SK-N-SH treated with all-trans-retinoic acid at 6 μM for 48 hours (cell line): Measurements from ENCODE around the gene CHRNA3.

Source experiments
- ATAC-seq: fragments of 200-7000 bp; cut with Tn5 transposase; 3 replicates; pipeline ENCODE4 v1.9.1; 2020; ENCODE audit warnings: mild to moderate bottlenecking, moderate library complexity
- ARNTL ChIP-seq: fragments of 450-650 bp; formaldehyde crosslinking; IDR thresholded peaks from 2 replicates; pipeline ENCODE4 v1.5.0; 2020; ENCODE audit warnings: low read depth, mild to moderate bottlenecking, moderate library complexity, borderline replicate concordance
- BACH2 ChIP-seq: fragments of 250-450 bp; sonication (Bioruptor Pico); IDR thresholded peaks from 2 replicates; pipeline ENCODE4 v1.9.0; 2021; ENCODE audit warnings: mild to moderate bottlenecking, borderline replicate concordance
- CREB5 ChIP-seq: fragments of 250-450 bp; sonication (Bioruptor Pico); IDR thresholded peaks from 2 replicates; pipeline ENCODE4 v1.5.1; 2020; ENCODE audit warnings: low read depth, mild to moderate bottlenecking, moderate library complexity
- CSDC2 ChIP-seq: fragments of 250-450 bp; sonication (Bioruptor Pico); IDR thresholded peaks from 2 replicates; pipeline ENCODE4 v1.5.0; 2020; ENCODE audit warnings: mild to moderate bottlenecking, moderate library complexity
- CSRNP3 ChIP-seq: fragments of 250-450 bp; sonication (Bioruptor Pico); IDR thresholded peaks from 2 replicates; pipeline ENCODE4 v1.5.1; 2021; ENCODE audit warnings: mild to moderate bottlenecking, moderate library complexity
- ESRRG ChIP-seq: fragments of 250-450 bp; sonication (Bioruptor Pico); IDR thresholded peaks from 2 replicates; pipeline ENCODE4 v1.6.1; 2021; ENCODE audit warnings: mild to moderate bottlenecking
- GLIS3 ChIP-seq: fragments of 250-450 bp; sonication (Bioruptor Pico); IDR thresholded peaks from 2 replicates; pipeline ENCODE4 v1.5.0; 2020; ENCODE audit warnings: mild to moderate bottlenecking, moderate library complexity
- ISL1 ChIP-seq: fragments of 250-450 bp; sonication (Bioruptor Pico); IDR thresholded peaks from 2 replicates; pipeline ENCODE4 v2.1.2; 2022; ENCODE audit warnings: mild to moderate bottlenecking, moderate library complexity
- OSR1 ChIP-seq: fragments of 250-450 bp; sonication (Bioruptor Pico); IDR thresholded peaks from 2 replicates; pipeline ENCODE4 v1.8.0; 2022; ENCODE audit warnings: moderate library complexity, mild to moderate bottlenecking, inconsistent platforms
- POU6F1 ChIP-seq: fragments of 250-450 bp; sonication (Bioruptor Pico); IDR thresholded peaks from 2 replicates; pipeline ENCODE4 v1.8.0; 2021; ENCODE audit warnings: low read depth, mild to moderate bottlenecking, moderate library complexity, borderline replicate concordance
- PPARA ChIP-seq: fragments of 250-450 bp; sonication (Bioruptor Pico); IDR thresholded peaks from 2 replicates; pipeline ENCODE4 v1.5.0; 2020; ENCODE audit warnings: mild to moderate bottlenecking, borderline replicate concordance
- RARB ChIP-seq: fragments of 250-450 bp; sonication (Bioruptor Pico); IDR thresholded peaks from 2 replicates; pipeline ENCODE4 v1.8.0; 2021; ENCODE audit warnings: mild to moderate bottlenecking, moderate library complexity
- SNAI2 ChIP-seq: fragments of 250-450 bp; sonication (Bioruptor Pico); IDR thresholded peaks from 2 replicates; pipeline ENCODE4 v1.5.0; 2020; ENCODE audit warnings: mild to moderate bottlenecking, moderate library complexity
- TCF4 ChIP-seq: fragments of 250-450 bp; sonication (Bioruptor Pico); IDR thresholded peaks from 2 replicates; pipeline ENCODE4 v1.8.0; 2021; ENCODE audit warnings: mild to moderate bottlenecking, moderate library complexity, borderline replicate concordance
- TOX ChIP-seq: fragments of 250-450 bp; sonication (Bioruptor Pico); IDR thresholded peaks from 2 replicates; pipeline ENCODE4 v1.8.0; 2021; ENCODE audit warnings: mild to moderate bottlenecking, moderate library complexity, borderline replicate concordance
- TSHZ2 ChIP-seq: fragments of 250-450 bp; sonication (Bioruptor Pico); IDR thresholded peaks from 2 replicates; pipeline ENCODE4 v1.5.0; 2020; ENCODE audit warnings: mild to moderate bottlenecking, moderate library complexity
- ZC3H10 ChIP-seq: fragments of 250-450 bp; sonication (Bioruptor Pico); IDR thresholded peaks from 2 replicates; pipeline ENCODE4 v1.5.1; 2021; ENCODE audit warnings: mild to moderate bottlenecking, moderate library complexity
- ZFP3 ChIP-seq: fragments of 250-450 bp; sonication (Bioruptor Pico); IDR thresholded peaks from 2 replicates; pipeline ENCODE4 v1.5.0; 2020; ENCODE audit warnings: mild to moderate bottlenecking, moderate library complexity
- ZFP30 ChIP-seq: fragments of 450-650 bp; formaldehyde crosslinking; IDR thresholded peaks from 2 replicates; pipeline ENCODE4 v1.5.0; 2022; ENCODE audit warnings: mild to moderate bottlenecking, moderate library complexity
- ZNF565 ChIP-seq: fragments of 450-650 bp; formaldehyde crosslinking; conservative IDR thresholded peaks from 2 replicates; pipeline ENCODE4 v1.5.0; 2020; ENCODE audit warnings: low read depth, mild to moderate bottlenecking, moderate library complexity
- ZNF70 ChIP-seq: fragments of 450-650 bp; formaldehyde crosslinking; IDR thresholded peaks from 2 replicates; pipeline ENCODE4 v1.5.0; 2020; ENCODE audit warnings: mild to moderate bottlenecking, moderate library complexity
- ZNF8 ChIP-seq: fragments of 450-650 bp; formaldehyde crosslinking; IDR thresholded peaks from 2 replicates; pipeline ENCODE4 v1.5.0; 2020; ENCODE audit warnings: mild to moderate bottlenecking, moderate library complexity

Gene CHRNA3

GRCh38 chr15:78633348-78633747 lies 12.6 kb upstream of the CHRNA3 start:
- TF ChIP-seq CSDC2 (CRISPR knock-in tag) (no peak), TSHZ2 (no peak), CSRNP3 (CRISPR knock-in tag) (no peak), ZNF565 (CRISPR knock-in tag) (no peak), BACH2 (CRISPR knock-in tag) (no peak), ZFP30 (CRISPR knock-in tag) (no peak)
- TF ChIP-seq, all 23 proteins: peak for 0
- ATAC-seq, result no peak

GRCh38 chr15:78630886-78631633 lies 10.3 kb upstream of the CHRNA3 start:
- ATAC-seq, result no peak
- TF ChIP-seq BACH2 (CRISPR knock-in tag) (no peak), TSHZ2 (no peak), ESRRG (CRISPR knock-in tag) (no peak), TCF4 (CRISPR knock-in tag) (no peak), ISL1 (CRISPR knock-in tag) (no peak), ARNTL (CRISPR knock-in tag) (no peak), POU6F1 (CRISPR knock-in tag) (no peak), CREB5 (no peak), TOX (no peak), OSR1 (CRISPR knock-in tag) (no peak), ZNF8 (no peak), ZC3H10 (no peak), ZFP3 (CRISPR knock-in tag) (no peak), GLIS3 (CRISPR knock-in tag) (no peak), ZNF565 (CRISPR knock-in tag) (no peak)
- TF ChIP-seq, all 23 proteins: peak for 0

GRCh38 chr15:78629716-78630065 lies 8.9 kb upstream of the CHRNA3 start:
- no peak for ATAC-seq
- no peak for TF ChIP-seq CSDC2 (CRISPR knock-in tag)
- no peak for TF ChIP-seq RARB (CRISPR knock-in tag)
- TF ChIP-seq ZNF70 (CRISPR knock-in tag), result no peak
- no peak for TF ChIP-seq ZFP30 (CRISPR knock-in tag)
- TF ChIP-seq ZFP3 (CRISPR knock-in tag), result no peak
- no peak for TF ChIP-seq GLIS3 (CRISPR knock-in tag)
- TF ChIP-seq ARNTL (CRISPR knock-in tag), result no peak
- TF ChIP-seq SNAI2 (CRISPR knock-in tag), result no peak
- no peak for TF ChIP-seq OSR1 (CRISPR knock-in tag)
- no peak for TF ChIP-seq TCF4 (CRISPR knock-in tag)
- no peak for TF ChIP-seq ZC3H10
- no peak for TF ChIP-seq POU6F1 (CRISPR knock-in tag)
- no peak for TF ChIP-seq CREB5
- no peak for TF ChIP-seq PPARA (CRISPR knock-in tag)
- no peak for TF ChIP-seq ZNF565 (CRISPR knock-in tag)
- no peak for TF ChIP-seq CSRNP3 (CRISPR knock-in tag)
